ENCODE data around the gene DOCK2.

DOCK2 gene

GRCh38 chr5:169796731-169797130, 159.7 kb downstream of the DOCK2 start:
- TF ChIP-seq CTCF (IDR thresholded peaks at IDR 0.05; ENCODE audit: low read depth, low read length), result no peak
- DNase-seq (ENCODE audit: extremely low read depth, low read depth), result no peak

GRCh38 chr5:169797577-169797976, 160.5 kb downstream of the DOCK2 start:
- no peak for DNase-seq (ENCODE audit: extremely low read depth, low read depth)

GRCh38 chr5:169798438-169798837, 161.4 kb downstream of the DOCK2 start:
- no peak for TF ChIP-seq CTCF (IDR thresholded peaks at IDR 0.05; ENCODE audit: low read depth, low read length)
- DNase-seq (ENCODE audit: extremely low read depth, low read depth), result no peak

More at GRCh38 chr5:169797577-169797976, 160.5 kb downstream of the DOCK2 start:
- TF ChIP-seq CTCF (IDR thresholded peaks at IDR 0.05; ENCODE audit: low read depth, low read length), result no peak

GRCh38 chr5:169798906-169799660, 162.0 kb downstream of the DOCK2 start:
- TF ChIP-seq CTCF (IDR thresholded peaks at IDR 0.05; ENCODE audit: low read depth, low read length), result no peak
- no peak for DNase-seq (ENCODE audit: extremely low read depth, low read depth)

- TF ChIP-seq CTCF (IDR thresholded peaks at IDR 0.05; ENCODE audit: low read depth, low read length), result no peak
- DNase-seq (ENCODE audit: extremely low read depth, low read depth), result no peak
Observed at GRCh38 chr5:169801324-169801777, 164.3 kb downstream of the DOCK2 start.

GRCh38 chr5:169801781-169802180, 164.7 kb downstream of the DOCK2 start:
- DNase-seq (ENCODE audit: extremely low read depth, low read depth), result no peak
- no peak for TF ChIP-seq CTCF (IDR thresholded peaks at IDR 0.05; ENCODE audit: low read depth, low read length)

- DNase-seq (ENCODE audit: extremely low read depth, low read depth), result peak; percentile 96
- no peak for TF ChIP-seq CTCF (IDR thresholded peaks at IDR 0.05; ENCODE audit: low read depth, low read length)
Observed at GRCh38 chr5:169803077-169803981, 166.3 kb downstream of the DOCK2 start.
